SK-N-SH treated with all-trans-retinoic acid at 6 μM for 48 hours (cell line): ENCODE measurements around the gene MT1HL1.

Experiments
- ATAC-seq: fragments of 200-7000 bp; cut with Tn5 transposase; 3 replicates; pipeline ENCODE4 v1.9.1; 2020; ENCODE audit warnings: mild to moderate bottlenecking, moderate library complexity
- ARNTL ChIP-seq: fragments of 450-650 bp; formaldehyde crosslinking; IDR thresholded peaks from 2 replicates; pipeline ENCODE4 v1.5.0; 2020; ENCODE audit warnings: low read depth, mild to moderate bottlenecking, moderate library complexity, borderline replicate concordance
- BACH2 ChIP-seq: fragments of 250-450 bp; sonication (Bioruptor Pico); IDR thresholded peaks from 2 replicates; pipeline ENCODE4 v1.9.0; 2021; ENCODE audit warnings: mild to moderate bottlenecking, borderline replicate concordance
- CSDC2 ChIP-seq: fragments of 250-450 bp; sonication (Bioruptor Pico); IDR thresholded peaks from 2 replicates; pipeline ENCODE4 v1.5.0; 2020; ENCODE audit warnings: mild to moderate bottlenecking, moderate library complexity
- ESRRG ChIP-seq: fragments of 250-450 bp; sonication (Bioruptor Pico); IDR thresholded peaks from 2 replicates; pipeline ENCODE4 v1.6.1; 2021; ENCODE audit warnings: mild to moderate bottlenecking
- GLIS3 ChIP-seq: fragments of 250-450 bp; sonication (Bioruptor Pico); IDR thresholded peaks from 2 replicates; pipeline ENCODE4 v1.5.0; 2020; ENCODE audit warnings: mild to moderate bottlenecking, moderate library complexity
- OSR1 ChIP-seq: fragments of 250-450 bp; sonication (Bioruptor Pico); IDR thresholded peaks from 2 replicates; pipeline ENCODE4 v1.8.0; 2022; ENCODE audit warnings: moderate library complexity, mild to moderate bottlenecking, inconsistent platforms
- PPARA ChIP-seq: fragments of 250-450 bp; sonication (Bioruptor Pico); IDR thresholded peaks from 2 replicates; pipeline ENCODE4 v1.5.0; 2020; ENCODE audit warnings: mild to moderate bottlenecking, borderline replicate concordance
- RARB ChIP-seq: fragments of 250-450 bp; sonication (Bioruptor Pico); IDR thresholded peaks from 2 replicates; pipeline ENCODE4 v1.8.0; 2021; ENCODE audit warnings: mild to moderate bottlenecking, moderate library complexity
- SNAI2 ChIP-seq: fragments of 250-450 bp; sonication (Bioruptor Pico); IDR thresholded peaks from 2 replicates; pipeline ENCODE4 v1.5.0; 2020; ENCODE audit warnings: mild to moderate bottlenecking, moderate library complexity
- TCF4 ChIP-seq: fragments of 250-450 bp; sonication (Bioruptor Pico); IDR thresholded peaks from 2 replicates; pipeline ENCODE4 v1.8.0; 2021; ENCODE audit warnings: mild to moderate bottlenecking, moderate library complexity, borderline replicate concordance
- TOX ChIP-seq: fragments of 250-450 bp; sonication (Bioruptor Pico); IDR thresholded peaks from 2 replicates; pipeline ENCODE4 v1.8.0; 2021; ENCODE audit warnings: mild to moderate bottlenecking, moderate library complexity, borderline replicate concordance
- ZC3H10 ChIP-seq: fragments of 250-450 bp; sonication (Bioruptor Pico); IDR thresholded peaks from 2 replicates; pipeline ENCODE4 v1.5.1; 2021; ENCODE audit warnings: mild to moderate bottlenecking, moderate library complexity
- ZFP3 ChIP-seq: fragments of 250-450 bp; sonication (Bioruptor Pico); IDR thresholded peaks from 2 replicates; pipeline ENCODE4 v1.5.0; 2020; ENCODE audit warnings: mild to moderate bottlenecking, moderate library complexity
- ZFP30 ChIP-seq: fragments of 450-650 bp; formaldehyde crosslinking; IDR thresholded peaks from 2 replicates; pipeline ENCODE4 v1.5.0; 2022; ENCODE audit warnings: mild to moderate bottlenecking, moderate library complexity
- ZNF565 ChIP-seq: fragments of 450-650 bp; formaldehyde crosslinking; conservative IDR thresholded peaks from 2 replicates; pipeline ENCODE4 v1.5.0; 2020; ENCODE audit warnings: low read depth, mild to moderate bottlenecking, moderate library complexity
- ZNF70 ChIP-seq: fragments of 450-650 bp; formaldehyde crosslinking; IDR thresholded peaks from 2 replicates; pipeline ENCODE4 v1.5.0; 2020; ENCODE audit warnings: mild to moderate bottlenecking, moderate library complexity
- ZNF8 ChIP-seq: fragments of 450-650 bp; formaldehyde crosslinking; IDR thresholded peaks from 2 replicates; pipeline ENCODE4 v1.5.0; 2020; ENCODE audit warnings: mild to moderate bottlenecking, moderate library complexity
- TF ChIP-seq, protein P1 (sequence below): fragments of 250-450 bp; sonication (Bioruptor Pico); IDR thresholded peaks from 2 replicates; pipeline ENCODE4 v1.5.1; 2021; ENCODE audit warnings: mild to moderate bottlenecking, moderate library complexity
- TF ChIP-seq, protein P2 (sequence below): fragments of 250-450 bp; sonication (Bioruptor Pico); IDR thresholded peaks from 2 replicates; pipeline ENCODE4 v1.8.0; 2021; ENCODE audit warnings: low read depth, mild to moderate bottlenecking, moderate library complexity, borderline replicate concordance
- TF ChIP-seq, protein P3 (sequence below): fragments of 250-450 bp; sonication (Bioruptor Pico); IDR thresholded peaks from 2 replicates; pipeline ENCODE4 v1.5.0; 2020; ENCODE audit warnings: mild to moderate bottlenecking, moderate library complexity
- TF ChIP-seq, protein P4 (sequence below): fragments of 250-450 bp; sonication (Bioruptor Pico); IDR thresholded peaks from 2 replicates; pipeline ENCODE4 v1.8.0; 2020; ENCODE audit warnings: mild to moderate bottlenecking, moderate library complexity, borderline replicate concordance

The MT1HL1 gene

DNA sequence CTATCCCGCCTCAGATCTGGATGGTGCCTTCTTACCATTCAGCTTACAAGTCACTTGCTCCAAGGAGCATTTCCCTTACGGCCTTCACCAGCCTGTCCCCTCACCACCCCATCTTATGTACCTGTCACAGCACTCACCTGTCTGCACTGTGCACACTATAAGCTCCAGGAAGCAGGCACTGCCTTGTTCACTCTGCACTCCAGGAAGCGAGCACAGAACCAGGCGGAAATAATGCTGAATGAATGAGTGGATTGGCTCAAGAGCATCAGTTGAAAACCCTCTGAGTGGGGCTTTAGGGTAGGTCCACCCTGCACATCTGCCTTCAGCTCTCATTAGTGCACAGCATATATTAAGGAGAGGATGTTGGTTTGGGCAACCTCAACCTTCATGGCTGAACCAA lies 28.8 kb upstream of the MT1HL1 start:
- no peak for TF ChIP-seq TOX (CRISPR knock-in tag)
- TF ChIP-seq, protein P1, sequence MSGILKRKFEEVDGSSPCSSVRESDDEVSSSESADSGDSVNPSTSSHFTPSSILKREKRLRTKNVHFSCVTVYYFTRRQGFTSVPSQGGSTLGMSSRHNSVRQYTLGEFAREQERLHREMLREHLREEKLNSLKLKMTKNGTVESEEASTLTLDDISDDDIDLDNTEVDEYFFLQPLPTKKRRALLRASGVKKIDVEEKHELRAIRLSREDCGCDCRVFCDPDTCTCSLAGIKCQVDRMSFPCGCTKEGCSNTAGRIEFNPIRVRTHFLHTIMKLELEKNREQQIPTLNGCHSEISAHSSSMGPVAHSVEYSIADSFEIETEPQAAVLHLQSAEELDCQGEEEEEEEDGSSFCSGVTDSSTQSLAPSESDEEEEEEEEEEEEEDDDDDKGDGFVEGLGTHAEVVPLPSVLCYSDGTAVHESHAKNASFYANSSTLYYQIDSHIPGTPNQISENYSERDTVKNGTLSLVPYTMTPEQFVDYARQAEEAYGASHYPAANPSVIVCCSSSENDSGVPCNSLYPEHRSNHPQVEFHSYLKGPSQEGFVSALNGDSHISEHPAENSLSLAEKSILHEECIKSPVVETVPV (CRISPR knock-in tag) = no peak
- no peak for TF ChIP-seq SNAI2 (CRISPR knock-in tag)
- TF ChIP-seq GLIS3 (CRISPR knock-in tag) = no peak
- TF ChIP-seq, protein P2, sequence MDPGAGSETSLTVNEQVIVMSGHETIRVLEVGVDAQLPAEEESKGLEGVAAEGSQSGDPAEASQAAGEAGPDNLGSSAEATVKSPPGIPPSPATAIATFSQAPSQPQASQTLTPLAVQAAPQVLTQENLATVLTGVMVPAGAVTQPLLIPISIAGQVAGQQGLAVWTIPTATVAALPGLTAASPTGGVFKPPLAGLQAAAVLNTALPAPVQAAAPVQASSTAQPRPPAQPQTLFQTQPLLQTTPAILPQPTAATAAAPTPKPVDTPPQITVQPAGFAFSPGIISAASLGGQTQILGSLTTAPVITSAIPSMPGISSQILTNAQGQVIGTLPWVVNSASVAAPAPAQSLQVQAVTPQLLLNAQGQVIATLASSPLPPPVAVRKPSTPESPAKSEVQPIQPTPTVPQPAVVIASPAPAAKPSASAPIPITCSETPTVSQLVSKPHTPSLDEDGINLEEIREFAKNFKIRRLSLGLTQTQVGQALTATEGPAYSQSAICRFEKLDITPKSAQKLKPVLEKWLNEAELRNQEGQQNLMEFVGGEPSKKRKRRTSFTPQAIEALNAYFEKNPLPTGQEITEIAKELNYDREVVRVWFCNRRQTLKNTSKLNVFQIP = no peak
- no peak for TF ChIP-seq RARB (CRISPR knock-in tag)
- TF ChIP-seq ZNF565 = no peak
- no peak for TF ChIP-seq ZFP30 (CRISPR knock-in tag)
- no peak for TF ChIP-seq BACH2 (CRISPR knock-in tag)
- TF ChIP-seq ZNF70 (CRISPR knock-in tag) = no peak
- no peak for TF ChIP-seq ARNTL
- TF ChIP-seq ZFP3 = no peak
- TF ChIP-seq ZNF8 (CRISPR knock-in tag) = no peak
- TF ChIP-seq, protein P3, sequence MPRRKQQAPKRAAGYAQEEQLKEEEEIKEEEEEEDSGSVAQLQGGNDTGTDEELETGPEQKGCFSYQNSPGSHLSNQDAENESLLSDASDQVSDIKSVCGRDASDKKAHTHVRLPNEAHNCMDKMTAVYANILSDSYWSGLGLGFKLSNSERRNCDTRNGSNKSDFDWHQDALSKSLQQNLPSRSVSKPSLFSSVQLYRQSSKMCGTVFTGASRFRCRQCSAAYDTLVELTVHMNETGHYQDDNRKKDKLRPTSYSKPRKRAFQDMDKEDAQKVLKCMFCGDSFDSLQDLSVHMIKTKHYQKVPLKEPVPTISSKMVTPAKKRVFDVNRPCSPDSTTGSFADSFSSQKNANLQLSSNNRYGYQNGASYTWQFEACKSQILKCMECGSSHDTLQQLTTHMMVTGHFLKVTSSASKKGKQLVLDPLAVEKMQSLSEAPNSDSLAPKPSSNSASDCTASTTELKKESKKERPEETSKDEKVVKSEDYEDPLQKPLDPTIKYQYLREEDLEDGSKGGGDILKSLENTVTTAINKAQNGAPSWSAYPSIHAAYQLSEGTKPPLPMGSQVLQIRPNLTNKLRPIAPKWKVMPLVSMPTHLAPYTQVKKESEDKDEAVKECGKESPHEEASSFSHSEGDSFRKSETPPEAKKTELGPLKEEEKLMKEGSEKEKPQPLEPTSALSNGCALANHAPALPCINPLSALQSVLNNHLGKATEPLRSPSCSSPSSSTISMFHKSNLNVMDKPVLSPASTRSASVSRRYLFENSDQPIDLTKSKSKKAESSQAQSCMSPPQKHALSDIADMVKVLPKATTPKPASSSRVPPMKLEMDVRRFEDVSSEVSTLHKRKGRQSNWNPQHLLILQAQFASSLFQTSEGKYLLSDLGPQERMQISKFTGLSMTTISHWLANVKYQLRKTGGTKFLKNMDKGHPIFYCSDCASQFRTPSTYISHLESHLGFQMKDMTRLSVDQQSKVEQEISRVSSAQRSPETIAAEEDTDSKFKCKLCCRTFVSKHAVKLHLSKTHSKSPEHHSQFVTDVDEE (CRISPR knock-in tag) = no peak
- no peak for TF ChIP-seq CSDC2 (CRISPR knock-in tag)
- no peak for TF ChIP-seq PPARA (CRISPR knock-in tag)
- TF ChIP-seq ZC3H10 = no peak
- TF ChIP-seq, all 23 proteins: peak for 0
- no peak for ATAC-seq

DNA sequence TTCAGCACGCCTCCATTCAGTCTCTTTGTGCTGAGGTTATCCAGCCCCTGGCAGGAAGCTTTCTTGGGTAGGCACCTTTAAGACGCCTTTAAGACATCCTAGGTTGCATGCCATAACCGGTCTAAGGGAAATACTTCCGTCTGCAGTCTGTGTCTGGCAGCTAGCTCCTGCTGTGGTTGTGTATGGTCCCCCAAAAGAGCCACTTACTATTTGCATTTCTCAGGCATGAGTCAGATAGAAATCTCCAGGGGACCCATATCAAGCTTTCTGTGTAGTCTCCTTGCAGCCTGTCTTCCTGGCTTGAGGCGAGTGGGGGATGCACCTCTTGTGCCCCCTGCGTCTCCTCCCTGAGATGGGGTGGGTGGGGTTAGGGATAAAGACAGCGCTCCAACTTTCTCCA lies 27.8 kb upstream of the MT1HL1 start:
- ATAC-seq = no peak
- TF ChIP-seq ESRRG (CRISPR knock-in tag) (no peak), PPARA (CRISPR knock-in tag) (no peak), RARB (CRISPR knock-in tag) (no peak), OSR1 (no peak), ZNF70 (CRISPR knock-in tag) (no peak), TCF4 (CRISPR knock-in tag) (no peak), GLIS3 (CRISPR knock-in tag) (no peak)
- TF ChIP-seq, protein P1 (CRISPR knock-in tag) = no peak
- TF ChIP-seq, protein P4, sequence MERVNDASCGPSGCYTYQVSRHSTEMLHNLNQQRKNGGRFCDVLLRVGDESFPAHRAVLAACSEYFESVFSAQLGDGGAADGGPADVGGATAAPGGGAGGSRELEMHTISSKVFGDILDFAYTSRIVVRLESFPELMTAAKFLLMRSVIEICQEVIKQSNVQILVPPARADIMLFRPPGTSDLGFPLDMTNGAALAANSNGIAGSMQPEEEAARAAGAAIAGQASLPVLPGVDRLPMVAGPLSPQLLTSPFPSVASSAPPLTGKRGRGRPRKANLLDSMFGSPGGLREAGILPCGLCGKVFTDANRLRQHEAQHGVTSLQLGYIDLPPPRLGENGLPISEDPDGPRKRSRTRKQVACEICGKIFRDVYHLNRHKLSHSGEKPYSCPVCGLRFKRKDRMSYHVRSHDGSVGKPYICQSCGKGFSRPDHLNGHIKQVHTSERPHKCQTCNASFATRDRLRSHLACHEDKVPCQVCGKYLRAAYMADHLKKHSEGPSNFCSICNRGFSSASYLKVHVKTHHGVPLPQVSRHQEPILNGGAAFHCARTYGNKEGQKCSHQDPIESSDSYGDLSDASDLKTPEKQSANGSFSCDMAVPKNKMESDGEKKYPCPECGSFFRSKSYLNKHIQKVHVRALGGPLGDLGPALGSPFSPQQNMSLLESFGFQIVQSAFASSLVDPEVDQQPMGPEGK (CRISPR knock-in tag) = no peak

DNA sequence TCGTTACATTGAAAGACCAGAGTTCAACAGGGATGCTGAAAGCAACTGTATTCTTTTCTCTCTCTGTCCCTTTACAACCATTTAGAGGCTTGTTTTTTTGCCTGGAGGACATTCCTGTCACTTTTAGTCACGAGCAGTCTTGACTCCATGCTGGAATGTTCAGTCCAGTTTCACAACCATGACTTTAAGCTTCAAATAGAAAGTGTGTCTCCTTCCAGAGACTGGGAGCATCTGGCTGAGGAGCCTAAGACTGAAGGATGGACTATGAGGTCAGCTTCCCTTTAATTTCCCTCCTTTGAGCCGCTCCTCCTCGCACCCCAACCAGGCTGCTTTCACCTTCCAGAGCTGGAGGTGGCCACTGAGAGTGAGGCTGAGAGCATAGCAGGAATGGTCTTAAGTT lies 27.2 kb upstream of the MT1HL1 start:
- ATAC-seq = no peak
- TF ChIP-seq, protein P4 (CRISPR knock-in tag) = no peak
- TF ChIP-seq ZFP3 = no peak
- TF ChIP-seq PPARA (CRISPR knock-in tag) = no peak
